Mucosa of rectum (tissue), 2 donors: ENCODE measurements around the gene GLP1R.

ENCODE experiments used
- H3K27ac ChIP-seq, 2 donors: one replicate each; pipeline ENCODE4 v1.7.0; 2013; ENCODE audit warnings: inconsistent platforms in 2 of 2, low read depth in 2 of 2, low read length in 2 of 2
- H3K27me3 ChIP-seq, 2 donors: one replicate each; pipeline ENCODE4 v1.7.0; 2013; ENCODE audit warnings: low read length in 2 of 2; ENCODE audit not compliant: control insufficient read depth in 2 of 2, insufficient read depth in 2 of 2
- H3K36me3 ChIP-seq, 2 donors: one replicate each; pipeline ENCODE4 v1.7.0; 2013; ENCODE audit warnings: low read length in 2 of 2; ENCODE audit not compliant: control insufficient read depth in 2 of 2, insufficient read depth in 2 of 2
- H3K4me1 ChIP-seq, 2 donors: one replicate each; pipeline ENCODE4 v1.7.0; 2013; ENCODE audit warnings: low read length in 2 of 2, mild to moderate bottlenecking in 1 of 2; ENCODE audit not compliant: control insufficient read depth in 2 of 2, insufficient read depth in 2 of 2
- H3K4me3 ChIP-seq, 2 donors: one replicate each; pipeline ENCODE4 v1.7.0; 2013; ENCODE audit warnings: low read length in 2 of 2
- H3K9ac ChIP-seq, 2 donors: one replicate each; pipeline ENCODE4 v1.7.0; 2013; ENCODE audit warnings: low read length in 2 of 2, low read depth in 1 of 2, mild to moderate bottlenecking in 1 of 2
- H3K9me3 ChIP-seq, 2 donors: one replicate each; pipeline ENCODE4 v1.7.0; 2013; ENCODE audit warnings: low read length in 2 of 2; ENCODE audit not compliant: control insufficient read depth in 2 of 2
- donor health status: healthy.
- donor health status: Normal muscosa, but diverticular disease.

The GLP1R gene

GRCh38 chr6:39054577-39055142 lies 6.1 kb downstream of the GLP1R start:
- H3K27ac ChIP-seq: no peak overlapping the region
- H3K4me1 ChIP-seq: peaks cover 6 to 10% of the 10 kb centered on the region in 2 donors
- H3K9me3 ChIP-seq: no peaks in the 10 kb centered on the region
- H3K36me3 ChIP-seq: no peaks in the 10 kb centered on the region
- no peak overlapping the region for H3K9ac ChIP-seq
- no peak overlapping the region for H3K4me3 ChIP-seq
- peaks cover 7% of the 10 kb centered on the region in 2 donors for H3K27me3 ChIP-seq

GRCh38 chr6:39055661-39056060 lies 7.1 kb downstream of the GLP1R start:
- peaks cover 0 to 7% of the 10 kb centered on the region in 2 donors for H3K27me3 ChIP-seq
- H3K27ac ChIP-seq: no peak overlapping the region
- no peaks in the 10 kb centered on the region for H3K9me3 ChIP-seq
- no peak overlapping the region for H3K9ac ChIP-seq
- H3K4me3 ChIP-seq: no peak overlapping the region
- no peaks in the 10 kb centered on the region for H3K36me3 ChIP-seq
- peaks cover 6 to 10% of the 10 kb centered on the region in 2 donors for H3K4me1 ChIP-seq

- Histone ChIP-seq H3K4me3 (no peak overlapping the region), H3K4me1 (peaks cover 6 to 10% of the 10 kb centered on the region in 2 donors), H3K9ac (no peak overlapping the region), H3K9me3 (no peaks in the 10 kb centered on the region), H3K27ac (no peak overlapping the region), H3K36me3 (no peaks in the 10 kb centered on the region), H3K27me3 (peaks cover 0 to 10% of the 10 kb centered on the region in 2 donors)
Measured at GRCh38 chr6:39056191-39056590, 7.6 kb downstream of the GLP1R start.

GRCh38 chr6:39056681-39057080 lies 8.1 kb downstream of the GLP1R start:
- Histone ChIP-seq H3K9ac (no peak overlapping the region), H3K36me3 (no peaks in the 10 kb centered on the region), H3K27me3 (peaks cover 0 to 15% of the 10 kb centered on the region in 2 donors), H3K27ac (no peak overlapping the region), H3K4me3 (no peak overlapping the region), H3K9me3 (no peaks in the 10 kb centered on the region), H3K4me1 (peaks cover 6 to 10% of the 10 kb centered on the region in 2 donors)

GRCh38 chr6:39057251-39058155 lies 8.9 kb downstream of the GLP1R start:
- Histone ChIP-seq H3K4me1 (peaks cover 6 to 10% of the 10 kb centered on the region in 2 donors), H3K27ac (no peak overlapping the region), H3K36me3 (no peaks in the 10 kb centered on the region), H3K9ac (no peak overlapping the region), H3K4me3 (no peak overlapping the region), H3K27me3 (peaks cover 0 to 16% of the 10 kb centered on the region in 2 donors), H3K9me3 (no peaks in the 10 kb centered on the region)

GRCh38 chr6:39058471-39059147 lies 10.0 kb downstream of the GLP1R start:
- H3K9me3 ChIP-seq: no peaks in the 10 kb centered on the region
- no peak overlapping the region for H3K27ac ChIP-seq
- peaks cover 6 to 8% of the 10 kb centered on the region in 2 donors for H3K4me1 ChIP-seq
- H3K4me3 ChIP-seq: no peak overlapping the region
- H3K9ac ChIP-seq: no peak overlapping the region
- H3K27me3 ChIP-seq: peaks cover 0 to 16% of the 10 kb centered on the region in 2 donors
- H3K36me3 ChIP-seq: no peaks in the 10 kb centered on the region

GRCh38 chr6:39059496-39060310 lies 11.1 kb downstream of the GLP1R start:
- Histone ChIP-seq H3K27ac (no peak overlapping the region), H3K36me3 (no peaks in the 10 kb centered on the region), H3K9me3 (no peaks in the 10 kb centered on the region), H3K9ac (no peak overlapping the region), H3K4me1 (no peaks in the 10 kb centered on the region), H3K27me3 (peaks cover 0 to 16% of the 10 kb centered on the region in 2 donors), H3K4me3 (no peak overlapping the region)

GRCh38 chr6:39060467-39061160 lies 12.0 kb downstream of the GLP1R start:
- Histone ChIP-seq H3K9me3 (no peaks in the 10 kb centered on the region), H3K27me3 (peaks cover 0 to 16% of the 10 kb centered on the region in 2 donors), H3K36me3 (no peaks in the 10 kb centered on the region), H3K4me3 (no peak overlapping the region), H3K9ac (no peak overlapping the region), H3K27ac (no peak overlapping the region), H3K4me1 (no peaks in the 10 kb centered on the region)

GRCh38 chr6:39061182-39061581 lies 12.6 kb downstream of the GLP1R start:
- no peaks in the 10 kb centered on the region for H3K4me1 ChIP-seq
- peaks cover under 1 to 16% of the 10 kb centered on the region in 2 donors for H3K27me3 ChIP-seq
- H3K9ac ChIP-seq: no peak overlapping the region
- no peak overlapping the region for H3K4me3 ChIP-seq
- H3K27ac ChIP-seq: no peak overlapping the region
- H3K36me3 ChIP-seq: no peaks in the 10 kb centered on the region
- H3K9me3 ChIP-seq: no peaks in the 10 kb centered on the region
